Ovary (tissue), 3 donors: Measurements from ENCODE around the gene BPTF.

Experiments used
- POLR2A ChIP-seq: fragments of 450-650 bp; IDR thresholded peaks from one replicate; pipeline ENCODE4 v1.6.1; 2017; ENCODE audit warnings: antibody characterized with exemption, mild to moderate bottlenecking, moderate library complexity
- TF ChIP-seq, protein P1 (sequence below), 3 donors: fragments of 450-650 bp in 2 of 3; fragments of 200-600 bp in 1 of 3; IDR thresholded peaks; one replicate each; pipeline versions ENCODE4 v1.5.1 to v1.8.0; 2016 to 2022; ENCODE audit warnings: antibody characterized with exemption in 3 of 3, mild to moderate bottlenecking in 1 of 3
- donor health status: DM: no; HTN: no; CAD: no.

DNA sequence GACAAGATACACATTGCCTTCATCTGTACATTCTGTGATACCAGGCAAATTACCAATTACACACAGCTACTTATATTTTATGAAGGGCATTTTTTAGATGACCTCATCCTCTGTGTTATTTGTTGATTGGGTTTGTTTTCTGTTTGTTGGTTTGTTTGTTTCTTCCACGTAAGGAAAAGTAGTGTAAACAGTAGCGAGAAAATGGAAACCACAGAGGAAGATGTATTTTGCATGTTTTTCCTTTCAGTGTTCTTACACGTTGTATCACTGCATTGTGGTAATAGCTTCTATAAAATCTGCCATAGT is 158.0 kb downstream of the BPTF start:
- TF ChIP-seq, protein P1, sequence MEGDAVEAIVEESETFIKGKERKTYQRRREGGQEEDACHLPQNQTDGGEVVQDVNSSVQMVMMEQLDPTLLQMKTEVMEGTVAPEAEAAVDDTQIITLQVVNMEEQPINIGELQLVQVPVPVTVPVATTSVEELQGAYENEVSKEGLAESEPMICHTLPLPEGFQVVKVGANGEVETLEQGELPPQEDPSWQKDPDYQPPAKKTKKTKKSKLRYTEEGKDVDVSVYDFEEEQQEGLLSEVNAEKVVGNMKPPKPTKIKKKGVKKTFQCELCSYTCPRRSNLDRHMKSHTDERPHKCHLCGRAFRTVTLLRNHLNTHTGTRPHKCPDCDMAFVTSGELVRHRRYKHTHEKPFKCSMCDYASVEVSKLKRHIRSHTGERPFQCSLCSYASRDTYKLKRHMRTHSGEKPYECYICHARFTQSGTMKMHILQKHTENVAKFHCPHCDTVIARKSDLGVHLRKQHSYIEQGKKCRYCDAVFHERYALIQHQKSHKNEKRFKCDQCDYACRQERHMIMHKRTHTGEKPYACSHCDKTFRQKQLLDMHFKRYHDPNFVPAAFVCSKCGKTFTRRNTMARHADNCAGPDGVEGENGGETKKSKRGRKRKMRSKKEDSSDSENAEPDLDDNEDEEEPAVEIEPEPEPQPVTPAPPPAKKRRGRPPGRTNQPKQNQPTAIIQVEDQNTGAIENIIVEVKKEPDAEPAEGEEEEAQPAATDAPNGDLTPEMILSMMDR (IDR thresholded peaks at IDR 0.05) = no peak
- TF ChIP-seq POLR2A = no peak
